HG02885 (cell line): ENCODE data around the gene FBRSL1.
"Not testable (repeated sequence)": the region's sequence is repeated elsewhere in the genome, so short reads cannot be mapped to it uniquely, and the experiment has no call there.

Experiments
- ATAC-seq: cut with Tn5 transposase; IDR thresholded peaks from one replicate; pipeline ENCODE4 v1.9.1; 2021; ENCODE audit warnings: mild to moderate bottlenecking; ENCODE audit not compliant: unreplicated experiment, poor library complexity

Gene FBRSL1

DNA sequence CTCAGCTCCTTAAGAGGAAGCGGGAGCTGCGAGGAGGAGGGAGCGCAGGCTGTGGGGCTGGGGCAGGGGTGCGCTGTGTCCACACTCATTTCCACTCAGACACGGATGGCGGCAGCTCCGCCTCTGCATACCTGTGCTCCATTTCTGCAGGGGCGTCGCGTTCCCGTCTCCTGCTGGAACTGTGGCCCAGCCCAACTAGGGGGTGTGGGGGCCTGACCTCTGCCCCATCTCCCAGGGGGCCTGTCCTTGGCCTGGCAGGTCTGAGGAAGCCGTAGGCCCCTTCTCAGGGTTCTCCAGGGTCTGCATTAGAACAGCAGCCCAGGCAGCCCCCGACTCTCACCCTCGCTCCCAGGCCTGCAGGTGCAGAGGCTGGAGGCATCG is 31.2 kb downstream of the FBRSL1 start:
- ATAC-seq = no peak

GRCh38 chr12:132521712-132522292 is 31.9 kb downstream of the FBRSL1 start:
- ATAC-seq = no peak

DNA sequence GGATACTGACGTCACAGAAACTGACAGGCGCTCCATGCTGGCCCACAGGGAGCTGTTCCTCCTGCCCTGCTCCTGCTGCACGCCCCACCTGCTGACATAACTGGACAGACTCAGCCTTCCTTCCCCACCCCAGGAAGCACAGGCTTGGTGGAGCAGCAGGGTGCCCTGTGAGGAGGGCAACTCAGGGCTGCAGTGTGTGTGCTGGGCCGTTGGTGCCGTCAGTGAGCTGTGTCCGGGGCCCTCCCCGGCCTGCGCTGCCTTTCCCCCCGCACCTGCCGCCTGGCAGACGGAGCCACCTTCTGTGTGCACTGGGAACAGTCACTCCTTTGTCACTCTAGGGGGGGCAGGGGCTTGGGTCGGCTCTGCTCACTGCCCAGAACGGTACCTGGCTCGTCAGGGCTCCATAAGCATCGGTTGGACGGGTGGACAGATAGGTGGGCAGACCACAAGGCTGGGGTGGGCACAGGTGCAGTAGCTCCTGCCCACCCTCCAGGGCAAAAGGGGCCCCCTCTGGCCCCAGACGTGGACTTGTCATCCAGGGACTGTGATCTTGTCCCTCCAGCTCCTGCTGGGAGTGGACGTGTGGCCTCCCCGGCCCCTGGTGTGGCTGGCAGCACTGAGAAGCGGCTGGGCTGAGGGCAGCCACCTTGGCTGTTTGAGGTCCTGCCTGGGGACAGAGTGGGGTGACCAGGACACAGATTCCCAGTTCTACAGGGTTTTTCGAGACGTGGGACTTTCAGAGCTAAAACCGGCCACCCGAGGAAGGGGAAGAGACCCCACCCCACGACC is 32.8 kb downstream of the FBRSL1 start:
- ATAC-seq = no peak

- no peak for ATAC-seq
These were observed 33.8 kb downstream of the FBRSL1 start for GRCh38 chr12:132523576-132524331.

DNA sequence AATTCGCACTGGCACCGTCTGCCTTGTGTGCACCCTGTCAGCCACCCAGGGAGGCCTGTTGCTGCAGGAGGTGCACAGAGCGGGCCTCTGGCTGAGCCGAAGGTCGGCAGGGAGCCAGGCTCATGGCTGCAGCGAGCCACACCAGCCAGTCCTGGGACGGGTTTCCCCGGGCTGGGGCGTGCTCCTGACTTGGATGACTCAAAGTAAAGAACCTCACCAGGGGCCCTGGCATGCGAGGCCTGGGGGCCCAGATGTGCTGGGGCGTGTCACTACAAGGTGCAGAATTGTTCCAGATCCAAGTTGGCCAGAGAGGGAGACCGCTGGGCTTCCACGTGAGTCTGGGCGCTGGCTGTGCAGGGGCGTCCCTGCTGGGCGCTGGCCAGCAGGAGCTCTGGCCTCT is 34.5 kb downstream of the FBRSL1 start:
- ATAC-seq = no peak

GRCh38 chr12:132525011-132525832 is 35.3 kb downstream of the FBRSL1 start:
- no peak for ATAC-seq

DNA sequence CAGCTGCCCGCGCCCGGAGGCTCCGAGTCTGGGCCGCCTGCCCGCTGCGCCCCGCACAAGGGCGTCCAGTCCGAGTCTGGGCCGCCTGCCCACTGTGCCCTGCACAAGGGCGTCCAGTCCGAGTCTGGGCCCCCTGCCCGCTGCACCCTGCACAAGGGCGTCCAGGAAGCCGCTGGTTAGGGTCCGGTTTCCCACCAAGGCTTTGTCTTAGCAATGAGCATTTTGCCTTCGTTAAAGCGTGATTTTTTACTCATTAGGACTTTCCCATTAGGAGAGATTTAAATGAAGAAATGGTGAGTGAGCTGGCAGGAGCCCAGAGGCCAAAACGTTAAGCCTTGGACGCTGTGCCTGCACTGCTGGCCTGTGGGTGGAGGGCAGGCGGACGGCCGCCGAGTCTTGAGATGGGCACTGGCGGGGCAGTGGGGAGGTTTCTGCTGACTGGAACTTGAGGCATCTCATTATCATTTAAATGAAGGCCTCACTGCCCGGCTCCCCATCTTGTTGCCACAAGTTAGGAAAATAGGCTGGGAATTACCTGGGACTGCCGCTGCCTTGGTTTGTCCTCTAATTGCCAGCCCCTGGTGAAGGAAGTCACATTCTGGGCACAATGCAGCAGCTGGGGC is 36.0 kb downstream of the FBRSL1 start:
- no peak for ATAC-seq

DNA sequence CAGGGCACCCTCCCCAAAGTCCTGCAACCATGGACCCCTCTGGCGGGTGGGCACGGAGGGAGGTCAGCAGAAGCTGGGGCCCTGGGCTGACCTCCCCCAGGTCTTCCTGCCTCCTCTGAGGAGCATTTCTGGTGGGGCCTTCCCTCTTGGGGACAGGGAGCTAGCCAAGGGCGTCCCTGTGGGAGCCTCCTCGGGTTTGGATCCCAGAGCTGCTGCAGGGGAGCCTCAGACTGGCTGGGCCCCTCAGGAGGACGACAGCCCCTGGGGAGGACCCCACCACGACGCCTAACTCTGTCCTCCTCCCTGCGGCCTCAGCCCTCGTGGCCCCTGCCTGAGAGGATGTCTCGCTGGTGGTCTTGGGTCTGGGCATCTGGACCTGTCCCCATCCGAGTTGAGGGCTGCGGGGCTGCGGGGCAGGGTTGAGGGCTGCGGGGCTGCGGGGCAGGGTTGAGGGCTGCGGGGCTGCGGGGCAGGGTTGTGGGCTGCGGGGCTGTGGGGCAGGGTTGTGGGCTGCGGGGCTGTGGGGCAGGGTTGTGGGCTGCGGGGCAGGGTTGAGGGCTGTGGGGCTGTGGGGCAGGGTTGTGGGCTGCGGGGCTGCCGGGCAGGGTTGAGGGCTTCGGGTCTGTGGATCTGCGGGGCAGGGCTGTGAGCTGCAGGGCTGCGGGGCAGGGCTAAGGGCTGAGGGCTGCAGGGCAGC is 37.4 kb downstream of the FBRSL1 start:
- ATAC-seq = no peak

DNA sequence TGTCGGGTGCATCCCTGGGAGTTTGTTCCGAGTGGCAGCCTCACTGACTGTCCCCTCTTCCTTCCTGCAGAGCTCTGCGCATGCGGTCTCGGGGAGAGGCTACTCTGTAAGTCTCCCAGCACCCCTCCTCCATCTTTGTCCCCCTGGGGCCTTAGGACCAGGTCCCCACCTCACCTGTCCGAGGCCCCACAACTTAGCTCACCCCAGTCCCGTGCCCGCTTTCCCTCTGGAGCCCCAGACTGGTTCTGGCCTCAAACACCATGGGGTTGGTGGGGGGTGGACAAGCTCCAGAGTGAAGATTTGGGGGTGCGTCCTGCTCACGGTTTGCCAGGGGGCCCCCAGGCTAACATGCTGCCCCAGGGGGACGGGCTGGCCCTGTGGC is 37.9 kb downstream of the FBRSL1 start:
- no peak for ATAC-seq

DNA sequence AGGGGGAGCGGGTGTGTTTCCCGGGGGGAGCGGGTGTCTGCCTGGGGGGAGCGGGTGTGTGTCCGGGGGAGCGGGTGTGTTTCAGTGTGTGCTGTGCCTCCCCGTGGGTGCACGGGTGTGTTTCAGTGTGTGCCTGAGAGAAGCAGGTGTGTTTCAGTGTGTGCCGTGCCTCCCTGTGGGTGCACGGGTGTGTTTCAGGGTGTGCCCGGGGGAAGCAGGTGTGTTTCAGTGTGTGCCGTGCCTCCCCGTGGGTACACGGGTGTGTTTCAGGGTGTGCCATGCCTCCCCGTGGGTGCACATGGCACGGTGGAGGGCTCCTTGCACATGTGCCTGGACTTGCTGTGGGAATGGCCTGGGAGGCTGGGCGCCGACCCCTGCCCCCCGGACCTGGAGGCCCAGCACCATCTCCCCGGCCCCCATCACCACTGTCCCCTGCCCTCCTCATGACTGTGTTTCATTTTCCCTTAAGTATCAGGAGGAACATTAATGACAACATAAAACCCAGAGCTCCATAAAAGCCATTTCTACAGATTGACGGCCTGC is 38.7 kb downstream of the FBRSL1 start:
- no peak for ATAC-seq

DNA sequence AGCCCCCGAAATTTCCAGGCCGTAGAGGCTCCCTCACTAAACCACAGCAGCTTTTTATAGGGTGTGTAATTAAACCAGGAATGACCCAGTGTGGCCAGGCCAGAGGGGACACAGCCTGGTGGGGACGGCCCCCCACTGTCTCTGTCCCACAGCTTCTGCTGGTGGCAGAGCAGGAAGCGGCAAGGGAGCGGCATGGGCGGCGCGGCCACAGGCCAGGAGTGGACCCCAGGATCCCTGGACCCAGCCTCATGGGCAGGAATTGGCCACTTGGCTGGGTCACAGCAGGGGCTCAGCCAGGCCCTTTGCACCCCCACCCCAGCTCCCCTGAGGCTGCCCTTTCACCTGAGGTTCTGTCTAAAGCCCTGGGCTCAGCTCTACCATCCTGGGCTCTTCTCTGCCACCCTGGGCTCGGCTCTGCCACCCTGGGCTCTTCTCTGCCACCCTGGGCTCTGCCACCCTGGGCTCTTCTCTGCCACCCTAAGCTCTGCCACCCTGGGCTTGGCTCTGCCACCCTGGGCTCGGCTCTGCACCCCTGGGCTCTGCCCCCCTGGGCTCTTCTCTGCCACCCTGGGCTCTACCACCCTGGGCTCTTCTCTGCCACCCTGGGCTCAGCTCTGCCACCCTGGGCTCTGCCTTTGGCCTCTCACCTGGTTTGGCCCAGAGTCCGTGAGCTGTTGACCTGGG is 39.3 kb downstream of the FBRSL1 start:
- no peak for ATAC-seq

- ATAC-seq = no peak
These were observed 40.0 kb downstream of the FBRSL1 start for GRCh38 chr12:132529906-132530305.

DNA sequence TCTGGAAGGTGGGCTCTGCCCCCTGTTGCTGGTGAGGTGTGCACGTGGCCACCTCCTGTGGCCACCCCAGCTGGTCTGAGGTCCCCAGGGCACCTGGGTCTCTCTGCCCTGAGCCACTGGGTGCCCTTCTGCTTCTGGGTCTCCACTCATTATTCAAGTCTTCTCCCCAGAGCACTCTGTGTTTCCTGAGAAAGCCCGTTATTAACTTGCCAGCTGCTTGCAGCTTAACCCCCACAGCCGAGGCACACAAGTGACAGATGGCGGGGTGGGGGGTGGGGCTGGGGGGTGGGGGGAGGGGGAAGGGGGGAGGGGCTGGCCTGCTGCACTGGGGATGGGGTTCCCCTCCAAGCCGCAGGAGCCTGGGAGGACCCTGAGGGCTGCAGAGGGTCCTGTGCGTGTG is 40.5 kb downstream of the FBRSL1 start:
- no peak for ATAC-seq

GRCh38 chr12:132530851-132531250 is 40.9 kb downstream of the FBRSL1 start:
- no peak for ATAC-seq

DNA sequence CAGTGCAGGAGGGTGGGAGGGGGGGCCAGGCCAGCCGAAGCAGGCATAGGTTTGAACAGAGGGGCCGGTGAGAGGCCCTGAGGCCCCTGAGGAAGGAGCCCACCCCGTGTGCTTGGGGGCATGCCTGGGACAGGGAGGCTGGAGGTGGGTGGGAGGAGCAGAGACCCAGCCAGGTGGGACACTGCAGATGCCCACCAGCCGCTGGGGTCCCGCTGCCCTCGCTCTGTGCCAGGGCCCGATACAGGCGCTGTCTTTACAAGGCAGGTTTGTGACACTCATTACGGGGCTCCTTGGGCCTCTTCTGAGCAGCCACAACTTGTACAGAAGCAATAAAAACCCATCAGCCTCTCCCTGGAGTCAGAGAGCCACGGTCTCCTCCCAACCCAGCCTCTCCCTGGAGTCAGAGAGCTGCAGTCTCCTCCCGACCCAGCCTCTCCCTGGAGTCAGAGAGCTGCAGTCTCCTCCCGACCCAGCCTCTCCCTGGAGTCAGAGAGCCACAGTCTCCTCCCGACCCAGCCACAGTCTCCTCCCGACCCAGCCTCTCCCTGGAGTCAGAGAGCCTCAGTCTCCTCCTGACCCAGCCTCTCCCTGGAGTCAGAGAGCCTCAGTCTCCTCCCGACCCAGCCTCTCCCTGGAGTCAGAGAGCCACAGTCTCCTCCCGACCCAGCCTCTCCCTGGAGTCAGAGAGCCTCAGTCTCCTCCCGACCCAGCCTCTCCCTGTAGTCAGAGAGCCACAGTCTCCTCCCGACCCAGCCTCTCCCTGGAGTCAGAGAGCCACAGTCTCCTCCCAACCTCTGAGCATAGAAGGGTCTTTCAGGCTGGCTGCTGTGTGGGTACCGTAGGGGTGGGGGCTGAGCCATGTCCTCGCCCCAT is 43.0 kb downstream of the FBRSL1 start:
- not testable (repeated sequence) for ATAC-seq

- ATAC-seq = no peak
These were observed 43.6 kb downstream of the FBRSL1 start for GRCh38 chr12:132533584-132533958.

- ATAC-seq = no peak
These were observed 44.1 kb downstream of the FBRSL1 start for GRCh38 chr12:132534076-132534475.

DNA sequence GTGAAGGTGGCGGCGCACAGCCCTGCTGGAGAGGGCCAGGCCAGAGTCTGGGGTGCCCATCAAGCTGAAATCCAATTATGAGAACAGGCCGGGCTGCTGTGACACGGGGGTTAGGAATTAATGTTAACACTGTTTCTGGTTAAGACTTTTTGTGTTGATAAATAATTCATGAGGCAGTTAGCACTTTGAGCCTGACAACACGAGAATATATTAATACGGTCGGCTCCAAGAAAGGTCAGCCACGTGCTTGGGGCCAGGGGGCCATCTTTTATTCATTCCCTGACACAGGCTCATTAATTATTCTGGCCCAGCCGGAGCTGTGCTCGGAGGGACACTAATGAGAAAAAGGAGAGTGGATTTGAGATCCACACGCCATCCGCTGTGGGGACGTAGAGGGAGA is 45.1 kb downstream of the FBRSL1 start:
- no peak for ATAC-seq
